Activated T-cell treated with anti-CD3 and anti-CD28 coated beads, Interleukin-2, amount 50 U/mL, for 24 hours (primary cell): ENCODE data around the gene FHIP2A.
A peak's percentile ranks its signal among the peaks of the same experiment; 100 is the strongest.
"Not testable (repeated sequence)": the region's sequence is repeated elsewhere in the genome, so short reads cannot be mapped to it uniquely, and the experiment has no call there.

Experiments used
- DNase-seq: peaks from one replicate; pipeline ENCODE4 v3.0.0-alpha.2; 2020
- H3K27ac Mint-ChIP-seq: 2 replicates; pipeline ENCODE4 v1.8.0; 2020; ENCODE audit warnings: mild to moderate bottlenecking, mixed read lengths
- H3K27me3 Mint-ChIP-seq: 2 replicates; pipeline ENCODE4 v1.8.0; 2020; ENCODE audit warnings: mixed read lengths
- H3K36me3 Mint-ChIP-seq: 2 replicates; pipeline ENCODE4 v1.8.0; 2020; ENCODE audit warnings: low read depth, mixed read lengths
- H3K4me1 Mint-ChIP-seq: 2 replicates; pipeline ENCODE4 v1.8.0; 2020; ENCODE audit warnings: low read depth, mixed read lengths
- H3K4me3 Mint-ChIP-seq: 2 replicates; pipeline ENCODE4 v1.8.0; 2020; ENCODE audit warnings: mild to moderate bottlenecking, moderate library complexity, mixed read lengths
- H3K9me3 Mint-ChIP-seq: 2 replicates; pipeline ENCODE4 v1.8.0; 2020; ENCODE audit warnings: mixed read lengths

Gene FHIP2A

DNA sequence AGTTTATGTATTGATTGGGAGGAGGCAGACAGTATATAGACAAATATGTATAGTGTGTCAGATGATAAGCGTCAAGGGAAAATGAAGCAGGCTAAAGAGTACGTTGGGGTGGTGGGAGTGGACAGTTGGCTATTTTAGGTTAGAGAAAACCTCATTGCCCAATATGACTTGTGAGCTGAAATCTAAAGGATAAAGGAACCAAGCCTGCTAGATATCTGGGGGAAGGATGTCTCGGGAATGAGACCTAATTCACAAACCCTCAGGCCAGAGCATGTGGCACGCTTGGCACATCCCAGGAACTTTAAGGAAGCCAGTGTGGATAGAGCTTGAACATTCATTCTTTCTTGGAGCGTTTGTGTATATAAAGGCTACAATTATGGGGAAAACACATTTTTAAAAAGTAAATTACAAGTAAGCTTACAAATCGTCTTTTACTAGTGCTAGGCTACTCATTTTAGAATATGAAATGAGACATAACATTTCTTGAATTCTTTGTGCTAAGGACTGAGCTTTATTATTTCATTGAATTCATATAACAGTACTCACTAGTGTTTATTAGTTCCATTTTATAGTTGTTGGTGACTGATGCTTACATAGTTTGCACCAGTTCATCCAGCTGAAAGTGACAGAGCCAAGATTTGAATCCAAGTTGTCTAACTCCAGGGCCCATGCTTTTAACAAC is 9.7 kb downstream of the FHIP2A start:
- no peaks in the 10 kb centered on the region for H3K27me3 Mint-ChIP-seq
- no peak overlapping the region for H3K4me3 Mint-ChIP-seq
- H3K4me1 Mint-ChIP-seq = peaks cover 29% of the 10 kb centered on the region
- DNase-seq = no peak
- peaks cover 36% of the 10 kb centered on the region for H3K36me3 Mint-ChIP-seq
- H3K27ac Mint-ChIP-seq = no peak overlapping the region
- H3K9me3 Mint-ChIP-seq = no peaks in the 10 kb centered on the region

DNA sequence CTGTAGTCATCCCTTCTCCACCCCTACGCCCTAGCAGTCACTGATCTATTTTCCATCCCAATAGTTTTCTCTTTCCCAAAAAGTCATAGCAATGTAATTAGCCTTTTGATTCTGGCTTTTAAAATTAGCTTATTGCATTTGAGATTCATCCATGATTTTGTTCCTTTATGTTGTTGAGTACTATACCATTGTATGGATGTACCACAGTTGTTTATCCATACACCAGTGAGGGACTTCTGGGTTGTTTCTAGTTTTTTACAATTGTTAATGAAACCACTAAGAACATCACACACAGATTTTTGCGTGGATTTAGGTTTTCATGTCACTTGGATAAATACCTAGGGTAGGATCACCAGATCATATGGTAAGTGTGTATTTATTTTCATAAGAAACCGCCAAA is 16.1 kb downstream of the FHIP2A start:
- H3K27me3 Mint-ChIP-seq = no peaks in the 10 kb centered on the region
- no peaks in the 10 kb centered on the region for H3K4me1 Mint-ChIP-seq
- H3K27ac Mint-ChIP-seq = no peak overlapping the region
- H3K36me3 Mint-ChIP-seq = peaks cover 62% of the 10 kb centered on the region
- H3K9me3 Mint-ChIP-seq = no peaks in the 10 kb centered on the region
- no peak for DNase-seq
- H3K4me3 Mint-ChIP-seq = no peak overlapping the region

DNA sequence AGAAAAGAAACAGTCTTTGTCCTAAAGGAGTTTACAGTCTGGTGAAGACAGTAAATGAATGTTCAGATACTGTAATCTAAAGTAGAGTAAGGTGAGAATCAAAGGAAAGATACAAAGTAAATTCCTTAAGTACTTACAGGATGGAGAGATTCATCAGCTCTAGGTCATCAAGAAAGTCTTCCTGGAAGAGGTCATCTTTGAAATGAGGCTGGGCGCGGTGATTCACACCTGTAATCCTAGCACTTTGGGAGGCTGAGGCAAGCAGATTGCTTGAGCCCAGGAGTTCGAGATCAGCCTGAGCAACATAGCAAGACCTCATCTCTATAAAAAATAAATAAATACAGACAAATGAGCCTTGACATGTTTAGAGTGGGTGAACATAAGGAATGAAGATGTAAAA is 18.3 kb downstream of the FHIP2A start:
- no peaks in the 10 kb centered on the region for H3K27me3 Mint-ChIP-seq
- H3K9me3 Mint-ChIP-seq = no peaks in the 10 kb centered on the region
- H3K27ac Mint-ChIP-seq = no peak overlapping the region
- H3K36me3 Mint-ChIP-seq = peaks cover 67% of the 10 kb centered on the region
- no peaks in the 10 kb centered on the region for H3K4me1 Mint-ChIP-seq
- H3K4me3 Mint-ChIP-seq = no peak overlapping the region
- no peak for DNase-seq

DNA sequence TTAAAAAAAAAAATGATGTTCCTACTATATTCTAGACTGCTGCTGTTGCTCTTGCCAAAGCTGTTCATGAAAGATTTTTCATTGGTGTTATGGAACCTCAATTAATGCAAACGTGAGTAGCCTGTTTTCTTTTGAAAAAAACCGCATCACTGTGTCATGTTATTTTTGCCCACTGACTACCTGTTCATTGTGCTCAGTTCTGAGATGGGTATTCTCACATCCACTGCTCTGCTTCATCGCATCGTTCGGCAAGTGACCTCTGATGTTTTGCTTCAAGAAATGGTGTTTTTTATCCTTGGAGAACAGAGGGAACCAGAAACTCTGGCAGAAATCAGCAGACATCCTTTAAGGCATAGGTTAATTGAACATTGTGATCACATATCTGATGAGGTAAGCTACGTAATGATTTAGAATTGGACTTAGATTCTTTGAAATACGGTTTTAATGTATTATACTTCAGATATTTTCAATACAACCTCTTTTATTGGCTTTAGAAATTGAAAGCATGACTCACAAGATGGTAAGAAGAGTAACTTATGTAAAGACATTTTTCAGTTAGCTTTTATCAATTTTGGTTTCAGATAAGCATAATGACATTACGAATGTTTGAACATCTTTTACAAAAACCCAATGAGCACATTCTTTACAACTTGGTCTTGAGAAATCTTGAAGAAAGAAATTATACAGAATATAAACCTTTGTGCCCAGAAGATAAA is 24.6 kb downstream of the FHIP2A start:
- no peak for DNase-seq
- no peaks in the 10 kb centered on the region for H3K9me3 Mint-ChIP-seq
- H3K4me3 Mint-ChIP-seq = no peak overlapping the region
- no peaks in the 10 kb centered on the region for H3K27me3 Mint-ChIP-seq
- H3K36me3 Mint-ChIP-seq = peaks cover 84% of the 10 kb centered on the region
- peaks cover 13% of the 10 kb centered on the region for H3K4me1 Mint-ChIP-seq
- H3K27ac Mint-ChIP-seq = no peak overlapping the region

DNA sequence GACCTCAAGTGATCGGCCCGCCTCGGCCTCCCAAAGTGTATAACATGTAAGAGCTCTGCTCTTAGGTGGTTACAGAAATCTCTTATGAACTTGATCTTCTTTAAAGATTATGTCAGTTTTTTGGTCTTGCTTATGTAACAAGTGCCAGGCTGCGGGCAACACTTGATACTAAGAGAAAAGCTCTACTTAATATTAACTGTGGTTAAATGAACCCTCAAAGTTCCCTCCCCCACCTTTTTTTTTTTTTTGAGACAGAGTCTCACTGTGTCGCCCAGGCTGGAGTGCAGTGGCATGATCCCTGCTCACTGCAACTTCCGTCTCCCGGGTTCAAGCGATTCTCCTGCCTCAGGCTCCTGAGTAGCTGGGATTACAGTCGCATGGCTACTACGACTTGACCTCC is 25.9 kb downstream of the FHIP2A start:
- not testable (repeated sequence) for H3K27me3 Mint-ChIP-seq, DNase-seq, H3K27ac Mint-ChIP-seq, H3K9me3 Mint-ChIP-seq, H3K4me3 Mint-ChIP-seq
- peaks cover 91% of the 10 kb centered on the region for H3K36me3 Mint-ChIP-seq
- H3K4me1 Mint-ChIP-seq = peaks cover 13% of the 10 kb centered on the region

DNA sequence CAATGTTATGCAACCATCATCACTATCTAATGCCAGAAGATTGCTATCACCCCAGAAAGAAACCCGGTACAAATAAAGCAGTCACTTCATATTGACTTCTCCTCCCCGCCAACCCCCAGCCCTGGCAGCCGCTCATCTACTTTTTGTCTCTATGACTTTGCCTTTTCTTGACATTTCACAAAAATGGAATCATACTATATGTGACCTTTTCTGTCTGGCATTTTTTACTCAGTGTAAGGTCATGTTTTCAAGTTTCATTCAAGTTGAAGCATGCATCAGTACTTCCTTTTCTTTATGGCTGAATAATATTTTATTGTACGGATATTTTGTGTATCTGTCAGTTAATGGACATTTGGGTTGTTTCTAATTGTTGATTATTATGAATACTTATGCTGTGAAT is 28.1 kb downstream of the FHIP2A start:
- Mint-ChIP-seq H3K36me3 (peaks cover 89% of the 10 kb centered on the region), H3K4me3 (no peak overlapping the region), H3K4me1 (peaks cover 14% of the 10 kb centered on the region), H3K27me3 (no peaks in the 10 kb centered on the region), H3K9me3 (no peaks in the 10 kb centered on the region), H3K27ac (no peak overlapping the region)
- no peak for DNase-seq

DNA sequence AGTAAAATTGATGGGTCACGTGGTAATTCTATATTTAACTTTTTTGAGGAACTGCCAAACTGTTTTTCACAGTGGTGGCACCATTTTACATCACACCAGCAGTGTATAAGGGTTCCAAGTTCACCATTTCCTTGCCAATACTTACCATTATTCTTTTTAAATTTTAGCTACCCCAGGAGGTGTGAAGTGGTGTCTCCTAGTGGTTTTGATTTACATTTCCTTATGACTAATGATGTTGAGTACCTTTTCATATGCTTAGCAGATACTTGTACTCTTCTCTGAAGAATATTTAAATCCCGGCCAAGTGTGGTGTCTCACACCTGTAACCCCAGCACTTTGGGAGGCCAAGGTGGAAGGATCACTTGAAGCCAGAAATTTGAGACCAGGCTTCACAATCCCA is 28.5 kb downstream of the FHIP2A start:
- Mint-ChIP-seq H3K36me3 (peaks cover 89% of the 10 kb centered on the region), H3K4me3 (no peak overlapping the region), H3K9me3 (no peaks in the 10 kb centered on the region), H3K4me1 (peaks cover 15% of the 10 kb centered on the region), H3K27ac (no peak overlapping the region), H3K27me3 (no peaks in the 10 kb centered on the region)
- no peak for DNase-seq

DNA sequence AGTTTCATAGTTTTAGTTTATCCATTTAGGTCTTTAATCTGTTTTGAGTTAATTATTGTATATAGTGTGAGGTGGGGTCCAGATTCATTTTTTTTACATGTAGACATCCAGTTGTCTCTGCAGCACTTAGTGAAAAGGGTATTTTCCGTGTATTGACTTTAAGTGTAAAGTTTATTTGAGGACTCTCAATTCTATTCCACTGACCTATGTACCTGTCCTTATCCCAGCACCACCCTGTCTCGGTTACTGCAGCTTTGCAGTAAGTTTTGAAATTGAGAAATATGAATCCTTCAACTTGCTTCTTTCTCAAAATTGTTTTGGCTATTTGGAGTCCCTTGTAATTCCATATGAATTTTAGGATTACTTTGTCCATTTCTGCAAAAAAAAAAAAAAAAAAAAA is 29.8 kb downstream of the FHIP2A start:
- Mint-ChIP-seq H3K9me3 (no peaks in the 10 kb centered on the region), H3K27ac (no peak overlapping the region), H3K4me1 (peaks cover 18% of the 10 kb centered on the region), H3K4me3 (no peak overlapping the region), H3K36me3 (peaks cover 91% of the 10 kb centered on the region), H3K27me3 (no peaks in the 10 kb centered on the region)
- DNase-seq = no peak

DNA sequence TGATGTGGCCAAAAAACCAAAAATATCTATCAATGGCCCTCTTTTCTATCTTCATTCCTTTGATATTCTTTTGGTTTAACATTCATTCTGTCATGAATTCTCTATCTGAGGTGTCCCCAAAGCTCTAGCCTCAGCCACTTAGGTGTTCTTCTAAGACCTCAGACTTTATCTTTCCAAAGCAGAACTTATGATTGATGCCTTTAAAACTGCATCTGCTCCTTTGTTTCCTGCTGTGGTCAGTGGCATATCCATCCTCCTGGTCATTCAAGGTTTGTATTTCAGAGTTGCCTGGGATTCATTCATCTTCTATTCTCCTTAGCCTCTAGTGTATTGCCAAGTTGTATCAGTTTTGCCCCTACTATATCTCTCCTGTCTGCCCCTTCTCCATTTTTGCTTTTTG is 30.6 kb downstream of the FHIP2A start:
- H3K4me3 Mint-ChIP-seq = no peak overlapping the region
- no peaks in the 10 kb centered on the region for H3K9me3 Mint-ChIP-seq
- H3K36me3 Mint-ChIP-seq = peaks cover 91% of the 10 kb centered on the region
- no peaks in the 10 kb centered on the region for H3K27me3 Mint-ChIP-seq
- DNase-seq = no peak
- no peak overlapping the region for H3K27ac Mint-ChIP-seq
- H3K4me1 Mint-ChIP-seq = peaks cover 22% of the 10 kb centered on the region

DNA sequence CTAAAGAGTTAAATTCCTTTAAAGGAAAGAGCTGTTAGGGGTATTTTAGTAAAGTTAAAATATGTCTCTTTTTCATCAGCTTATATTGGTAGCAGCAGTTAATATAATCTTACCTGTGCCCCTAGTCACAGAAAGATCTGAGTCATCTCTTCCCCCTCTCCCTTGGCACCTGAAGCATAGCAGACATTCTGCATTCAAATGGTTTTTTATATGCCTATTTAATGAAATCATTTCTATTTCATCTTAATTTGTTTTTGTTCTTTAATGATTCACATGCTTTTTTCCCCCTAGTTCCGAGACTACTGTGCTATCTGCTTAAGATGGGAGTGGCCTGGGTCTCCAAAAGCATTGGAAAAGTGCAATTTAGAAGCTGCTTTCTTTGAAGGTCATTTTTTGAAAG is 33.3 kb downstream of the FHIP2A start:
- peaks cover 91% of the 10 kb centered on the region for H3K36me3 Mint-ChIP-seq

DNA sequence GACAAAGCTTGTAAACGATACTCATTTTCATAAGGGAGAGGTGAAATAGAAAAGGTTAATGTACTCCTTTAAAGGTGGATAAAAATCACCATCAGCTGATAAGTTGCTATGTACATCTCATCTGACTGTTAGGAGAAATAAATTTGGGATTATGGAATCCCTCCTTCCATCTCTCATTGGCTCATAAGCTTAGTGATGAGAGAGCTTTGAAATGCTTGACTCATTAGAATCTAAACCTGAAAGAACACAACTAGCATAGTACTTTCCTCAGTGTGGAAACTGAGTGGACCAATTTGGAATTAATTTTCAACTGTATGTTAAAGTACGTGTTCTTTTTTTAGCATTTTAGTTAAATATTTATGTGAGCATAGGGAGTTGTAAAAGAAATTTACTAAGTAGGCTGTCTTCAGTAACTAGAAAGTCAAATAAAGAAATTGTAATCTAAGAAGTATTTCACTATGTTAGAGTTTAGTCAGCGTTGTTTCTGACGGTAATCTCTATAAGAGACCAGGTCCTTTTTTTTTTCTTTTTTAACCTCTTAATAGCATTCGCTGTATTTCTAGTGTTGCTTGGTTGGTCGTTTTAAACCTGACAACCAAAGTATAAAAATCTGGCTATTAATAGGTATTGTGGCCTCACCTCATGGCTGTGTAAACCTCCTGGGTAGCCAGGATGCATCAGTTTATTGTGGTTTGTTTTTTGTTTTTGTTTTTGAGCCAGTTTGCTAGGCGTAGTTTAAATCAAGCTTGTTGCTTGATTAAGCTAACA is 34.4 kb downstream of the FHIP2A start:
- no peaks in the 10 kb centered on the region for H3K27me3 Mint-ChIP-seq
- peak overlapping the region; percentile 84 for H3K27ac Mint-ChIP-seq
- H3K36me3 Mint-ChIP-seq = peaks cover 87% of the 10 kb centered on the region
- no peaks in the 10 kb centered on the region for H3K9me3 Mint-ChIP-seq
- H3K4me1 Mint-ChIP-seq = peaks cover 26% of the 10 kb centered on the region
- DNase-seq = no peak
- H3K4me3 Mint-ChIP-seq = no peak overlapping the region

More for the DNA sequence above, 33.3 kb downstream of the FHIP2A start:
- no peak overlapping the region for H3K4me3 Mint-ChIP-seq
- H3K27ac Mint-ChIP-seq = no peak overlapping the region
- no peaks in the 10 kb centered on the region for H3K27me3 Mint-ChIP-seq
- H3K4me1 Mint-ChIP-seq = peaks cover 30% of the 10 kb centered on the region
- no peak for DNase-seq
- no peaks in the 10 kb centered on the region for H3K9me3 Mint-ChIP-seq

DNA sequence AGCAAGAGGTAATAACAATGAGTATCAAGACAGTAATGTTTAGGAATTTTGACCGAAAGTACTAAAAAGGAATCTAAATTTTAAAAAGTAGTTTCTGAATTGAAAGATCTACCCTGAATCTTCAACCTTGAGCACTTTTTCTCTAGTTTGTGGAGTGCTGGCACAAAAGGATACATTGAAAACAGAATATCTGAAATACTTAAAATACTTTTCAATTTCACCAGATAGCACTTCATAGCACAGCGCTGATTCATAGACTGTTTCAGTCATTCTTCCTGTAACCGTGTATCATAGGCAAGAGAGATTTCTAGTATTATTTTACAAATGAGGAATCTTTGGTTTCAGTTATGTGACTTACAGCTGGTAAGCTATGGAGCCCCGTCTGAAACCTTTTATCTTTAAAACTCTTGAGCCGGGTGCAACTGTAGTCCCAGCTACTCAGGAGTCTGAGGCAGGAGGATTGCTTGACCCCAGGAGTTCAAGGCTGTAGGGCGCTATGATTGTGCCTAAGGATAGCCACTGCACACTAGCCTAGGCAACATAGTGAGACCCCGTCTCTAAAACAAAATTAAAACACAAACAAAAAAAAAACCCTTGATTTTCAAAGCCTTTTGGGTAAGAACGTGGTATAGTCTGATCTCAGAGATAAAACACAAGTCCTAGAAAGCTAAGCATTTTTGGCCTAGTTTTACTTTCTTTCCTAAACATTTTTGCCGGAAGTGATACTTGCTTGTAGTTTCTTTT is 35.1 kb downstream of the FHIP2A start:
- Mint-ChIP-seq H3K27ac (peak overlapping the region; percentile 84), H3K4me3 (no peak overlapping the region), H3K36me3 (peaks cover 87% of the 10 kb centered on the region), H3K27me3 (no peaks in the 10 kb centered on the region), H3K9me3 (no peaks in the 10 kb centered on the region), H3K4me1 (peaks cover 26% of the 10 kb centered on the region)
- DNase-seq = no peak

DNA sequence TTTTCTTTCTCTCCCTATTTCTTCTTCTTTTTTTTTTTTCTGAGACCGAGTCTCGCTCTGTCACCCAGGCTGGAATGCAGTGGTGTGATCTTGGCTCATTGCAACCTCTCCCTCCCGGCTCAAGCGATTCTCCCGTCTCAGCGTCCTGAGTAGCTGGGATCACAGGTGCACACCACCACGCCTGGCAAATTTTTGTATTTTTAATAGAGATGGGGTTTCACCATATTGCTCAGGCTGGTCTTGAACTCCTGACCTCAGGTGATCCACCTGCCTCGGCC is 35.6 kb downstream of the FHIP2A start:
- not testable (repeated sequence) for DNase-seq, H3K27me3 Mint-ChIP-seq, H3K9me3 Mint-ChIP-seq, H3K4me3 Mint-ChIP-seq
- Mint-ChIP-seq H3K36me3 (peaks cover 86% of the 10 kb centered on the region), H3K4me1 (peaks cover 26% of the 10 kb centered on the region), H3K27ac (peak overlapping the region; percentile 84)

DNA sequence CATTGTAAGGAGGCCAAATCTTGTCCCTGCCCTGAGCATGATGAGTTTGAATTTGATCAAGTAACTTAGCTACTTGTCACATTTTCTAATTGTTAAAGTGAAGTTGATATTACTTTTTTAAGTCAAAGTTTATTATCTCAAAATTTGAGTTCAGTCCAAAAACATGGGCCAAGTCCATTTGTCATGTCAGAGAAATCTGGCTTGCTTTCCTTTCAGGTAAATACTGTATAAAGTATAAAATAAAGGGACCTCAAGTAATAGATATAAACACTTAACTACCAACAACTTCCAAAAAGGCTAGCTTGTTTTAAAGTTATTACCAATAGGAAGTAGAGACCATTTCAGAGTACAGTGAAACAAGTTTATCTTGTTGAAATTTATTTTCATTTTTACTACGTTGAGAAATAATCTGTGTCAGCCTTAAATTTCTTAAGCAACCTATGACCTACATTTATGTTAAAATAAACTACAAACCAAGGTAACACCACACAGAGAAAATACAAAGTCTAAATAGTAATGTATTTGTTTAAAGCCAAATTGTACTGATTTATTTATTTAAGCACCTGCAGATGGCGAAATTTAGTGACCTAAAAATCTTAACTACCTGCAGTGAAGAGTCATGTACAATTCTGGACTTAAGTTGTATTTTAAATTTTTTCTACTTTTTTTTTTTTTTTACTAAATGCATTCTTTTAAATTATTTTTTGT is 36.5 kb downstream of the FHIP2A start:
- no peak for DNase-seq
- no peak overlapping the region for H3K4me3 Mint-ChIP-seq
- H3K27ac Mint-ChIP-seq = peak overlapping the region; percentile 84
- H3K4me1 Mint-ChIP-seq = peaks cover 26% of the 10 kb centered on the region
- H3K27me3 Mint-ChIP-seq = no peaks in the 10 kb centered on the region
- H3K36me3 Mint-ChIP-seq = peaks cover 86% of the 10 kb centered on the region
- H3K9me3 Mint-ChIP-seq = no peaks in the 10 kb centered on the region
